Measurements from ENCODE around the gene SFI1.

DNA sequence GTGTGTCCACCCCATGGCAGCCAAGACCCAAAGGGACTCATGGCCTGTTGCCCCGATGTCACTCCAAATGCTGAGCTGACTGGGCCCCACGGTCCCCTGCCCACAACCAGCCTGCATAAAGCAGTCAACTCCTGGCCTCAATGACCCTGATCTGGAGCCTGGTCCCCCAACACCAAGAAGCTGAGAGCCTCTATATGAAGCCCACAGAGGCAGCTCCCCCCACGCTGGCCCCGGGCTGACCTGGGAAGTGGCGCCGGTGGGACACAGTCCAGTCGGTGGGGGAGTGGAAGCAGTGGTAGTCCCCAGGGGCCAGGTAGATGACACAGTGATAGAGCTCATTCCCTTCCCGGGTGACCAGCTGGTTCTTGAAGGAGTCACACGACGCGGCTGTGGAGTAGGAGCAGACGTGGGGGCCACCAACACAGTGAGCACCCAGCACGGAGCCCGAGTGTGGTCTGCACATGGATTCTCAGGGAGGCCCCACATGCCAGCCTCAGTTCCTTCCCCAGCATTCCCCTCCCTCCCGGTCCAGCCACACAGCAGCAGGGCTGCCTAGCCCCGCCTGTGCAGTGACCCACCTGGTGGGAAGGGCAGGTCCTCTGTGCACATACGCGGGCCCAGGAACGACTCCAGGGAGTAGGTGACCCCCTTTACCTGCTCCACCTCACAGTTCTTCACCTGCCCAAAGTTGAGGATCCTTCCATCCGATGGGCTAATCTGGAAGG is 124.6 kb downstream of the SFI1 start:
- TF ChIP-seq EP300 (IDR thresholded peaks at IDR 0.05; ENCODE audit: low read depth), result no peak
- no peak for TF ChIP-seq POLR2A (IDR thresholded peaks at IDR 0.05)
- TF ChIP-seq, protein P1, sequence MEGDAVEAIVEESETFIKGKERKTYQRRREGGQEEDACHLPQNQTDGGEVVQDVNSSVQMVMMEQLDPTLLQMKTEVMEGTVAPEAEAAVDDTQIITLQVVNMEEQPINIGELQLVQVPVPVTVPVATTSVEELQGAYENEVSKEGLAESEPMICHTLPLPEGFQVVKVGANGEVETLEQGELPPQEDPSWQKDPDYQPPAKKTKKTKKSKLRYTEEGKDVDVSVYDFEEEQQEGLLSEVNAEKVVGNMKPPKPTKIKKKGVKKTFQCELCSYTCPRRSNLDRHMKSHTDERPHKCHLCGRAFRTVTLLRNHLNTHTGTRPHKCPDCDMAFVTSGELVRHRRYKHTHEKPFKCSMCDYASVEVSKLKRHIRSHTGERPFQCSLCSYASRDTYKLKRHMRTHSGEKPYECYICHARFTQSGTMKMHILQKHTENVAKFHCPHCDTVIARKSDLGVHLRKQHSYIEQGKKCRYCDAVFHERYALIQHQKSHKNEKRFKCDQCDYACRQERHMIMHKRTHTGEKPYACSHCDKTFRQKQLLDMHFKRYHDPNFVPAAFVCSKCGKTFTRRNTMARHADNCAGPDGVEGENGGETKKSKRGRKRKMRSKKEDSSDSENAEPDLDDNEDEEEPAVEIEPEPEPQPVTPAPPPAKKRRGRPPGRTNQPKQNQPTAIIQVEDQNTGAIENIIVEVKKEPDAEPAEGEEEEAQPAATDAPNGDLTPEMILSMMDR (IDR thresholded peaks at IDR 0.05), result no peak

All from transverse colon (tissue), 3 donors.